Stimulated activated CD4-positive, alpha-beta T cell treated with anti-CD3 and anti-CD28 coated beads, TNF-alpha, amount 100 ng/mL, for 48 hours (primary cell): ENCODE results near the gene MYL12A.
A peak's percentile ranks its signal among the peaks of the same experiment; 100 is the strongest.
"Not testable (repeated sequence)": the region's sequence is repeated elsewhere in the genome, so short reads cannot be mapped to it uniquely, and the experiment has no call there.

Source experiments
- DNase-seq, 3 donors: peaks; one replicate each; pipeline ENCODE4 v3.0.0-alpha.2; 2020; ENCODE audit warnings: low read depth in 3 of 3

MYL12A gene

GRCh38 chr18:3255611-3256165, 8.1 kb downstream of the MYL12A start:
- DNase-seq, result no peak

- DNase-seq, result no peak
Observed at GRCh38 chr18:3256693-3257626, 9.4 kb downstream of the MYL12A start.

DNA sequence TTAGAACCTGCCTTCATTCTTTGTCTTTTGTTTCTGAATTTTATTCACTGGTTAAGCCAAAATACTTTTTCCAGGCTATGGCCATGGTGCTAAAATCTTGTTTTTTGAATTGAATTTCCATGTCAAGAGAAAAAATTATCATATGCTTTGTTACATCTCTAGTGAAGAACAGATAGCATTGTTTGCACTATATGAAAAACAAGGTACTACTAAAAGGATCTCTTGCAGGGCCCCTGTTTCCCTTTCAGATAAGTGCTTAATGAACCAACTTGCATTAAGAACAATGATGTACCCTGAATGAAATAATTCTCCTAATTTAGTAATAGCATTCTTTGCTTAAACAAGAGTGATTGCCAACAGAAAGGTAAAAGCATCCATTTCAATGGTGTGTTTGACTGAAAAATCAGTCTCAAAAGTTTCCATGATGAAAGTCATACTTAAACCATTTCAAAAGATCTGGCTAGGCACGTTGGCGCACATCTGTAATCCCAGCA, 10.1 kb downstream of the MYL12A start:
- DNase-seq, result no peak

GRCh38 chr18:3260995-3261372, 13.4 kb downstream of the MYL12A start:
- no peak for DNase-seq

GRCh38 chr18:3261373-3262233, 14.0 kb downstream of the MYL12A start, which contains the start of gene MYL12B:
TSS of gene MYL12B (plus strand) at chr18:3262133. CDS start at chr18:3272899, 10,766 bp downstream.
- DNase-seq, result peak; percentile 53 to 75 (median 62)

DNA sequence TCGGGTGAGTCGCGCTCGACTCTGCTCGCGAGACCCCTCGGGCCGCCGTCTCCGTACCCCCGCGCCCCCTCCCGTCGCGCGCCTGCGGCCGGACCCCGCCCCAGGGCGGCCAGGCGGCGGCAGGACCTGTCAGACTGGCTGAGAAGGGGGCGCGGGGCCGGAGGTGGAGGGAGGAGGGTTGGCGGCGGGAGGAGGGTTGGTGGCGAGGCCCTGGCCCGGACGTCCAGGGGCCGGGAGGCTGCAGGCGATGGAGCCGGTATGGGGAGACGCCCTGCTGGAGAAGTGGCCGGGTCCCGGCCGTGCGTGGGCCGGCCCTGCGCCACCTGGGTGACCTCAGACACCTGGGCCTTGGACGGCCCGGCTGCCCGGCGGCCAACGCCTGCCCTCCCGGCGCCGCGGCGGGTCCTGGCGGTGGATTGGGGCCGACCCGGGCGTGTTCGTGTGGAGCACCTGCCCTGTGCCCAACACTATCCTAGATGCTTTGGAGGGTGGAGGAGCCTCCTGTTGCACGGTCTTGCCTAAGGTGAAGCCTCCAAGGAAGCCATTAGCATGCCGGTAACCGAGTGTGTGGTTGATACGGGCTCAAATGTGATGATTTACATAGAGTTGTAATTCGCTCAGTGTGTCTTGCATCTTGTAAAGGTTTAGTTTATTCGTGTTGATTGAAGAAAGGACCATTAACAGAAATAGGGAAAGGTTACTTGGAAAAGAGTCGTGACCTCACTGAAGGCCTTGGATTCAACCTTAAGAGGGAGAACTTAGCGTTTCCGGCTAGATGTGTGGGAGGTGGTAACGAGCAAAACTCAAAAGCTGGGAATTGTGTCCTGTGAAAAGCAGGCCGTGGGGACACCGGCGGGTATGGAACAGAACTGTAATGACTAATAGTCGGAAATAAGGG, 14.9 kb downstream of the MYL12A start:
- no peak for DNase-seq

DNA sequence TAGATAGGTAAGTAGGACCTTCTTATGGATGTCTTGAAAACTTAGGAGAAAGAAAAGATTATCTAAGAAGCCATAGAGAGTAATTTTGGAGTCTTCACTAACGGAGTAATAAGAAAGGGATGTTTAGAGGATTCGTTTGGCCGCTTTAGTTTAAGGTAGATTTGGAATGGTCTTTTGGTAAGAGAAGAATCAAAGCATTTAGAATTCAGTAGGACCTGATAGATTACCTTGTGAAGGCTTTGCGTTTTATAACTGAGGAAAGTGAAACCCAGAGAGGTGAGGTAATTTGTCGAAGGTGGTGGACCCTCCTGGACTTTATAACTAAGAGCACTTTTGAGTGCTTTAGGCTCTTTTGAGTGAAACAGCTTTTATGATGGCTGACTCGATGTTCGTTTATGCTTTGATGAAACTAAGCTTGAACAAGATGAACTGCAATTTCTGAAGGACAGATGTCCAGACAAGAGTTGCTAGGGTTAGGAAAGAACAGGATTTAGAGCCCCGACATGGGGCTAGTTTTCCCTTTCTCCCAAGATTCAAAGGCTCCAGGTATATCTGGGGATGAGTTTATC, 15.6 kb downstream of the MYL12A start:
- DNase-seq, result no peak

GRCh38 chr18:3264362-3264761, 16.8 kb downstream of the MYL12A start:
- no peak for DNase-seq

- DNase-seq, result no peak
Observed at GRCh38 chr18:3265564-3266033, 18.0 kb downstream of the MYL12A start.

DNA sequence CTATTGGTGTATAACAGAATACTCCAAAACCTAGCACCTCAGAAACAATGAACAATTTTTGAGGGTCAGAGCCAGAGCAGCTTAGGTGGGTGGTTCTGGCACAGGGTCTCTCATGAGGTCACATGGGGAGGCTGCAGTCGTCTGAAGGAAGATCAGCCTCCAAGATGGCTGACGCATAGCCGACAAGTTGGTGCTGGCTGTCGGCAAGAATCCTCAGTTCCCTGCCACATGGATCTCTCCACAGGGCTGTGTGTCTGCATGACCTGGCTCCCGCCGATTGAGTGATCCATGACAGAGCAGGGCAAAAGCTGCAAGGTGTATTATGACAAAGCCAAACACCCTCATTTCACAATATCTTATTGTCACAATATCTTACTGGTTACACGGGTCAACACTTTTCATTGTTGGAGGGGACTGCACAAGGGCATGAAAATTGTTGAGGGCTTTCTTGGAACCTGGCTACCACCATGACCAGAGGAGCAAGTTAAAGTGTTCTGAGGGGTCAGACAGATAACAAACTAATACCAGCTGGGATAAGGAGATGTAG, 18.5 kb downstream of the MYL12A start:
- DNase-seq, result no peak

DNA sequence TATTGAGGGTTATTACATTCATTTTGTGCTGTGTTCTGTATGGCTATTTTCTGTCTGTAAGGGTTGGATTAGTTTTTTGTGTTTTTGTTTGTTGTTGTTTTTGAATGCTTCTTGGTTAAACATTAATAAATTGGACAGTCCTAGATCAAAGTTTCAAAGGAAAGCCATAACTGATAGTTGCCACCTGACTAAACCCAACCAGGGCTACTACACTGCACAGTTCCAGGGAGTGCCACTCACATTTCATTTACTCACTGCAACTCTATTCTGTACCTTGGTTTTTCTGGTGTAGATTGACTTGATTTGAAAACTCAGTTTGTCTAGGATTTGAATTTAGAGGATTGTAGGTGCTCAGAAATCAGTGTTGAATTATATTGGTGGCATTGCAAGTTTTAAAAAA, 20.7 kb downstream of the MYL12A start:
- no peak for DNase-seq

DNA sequence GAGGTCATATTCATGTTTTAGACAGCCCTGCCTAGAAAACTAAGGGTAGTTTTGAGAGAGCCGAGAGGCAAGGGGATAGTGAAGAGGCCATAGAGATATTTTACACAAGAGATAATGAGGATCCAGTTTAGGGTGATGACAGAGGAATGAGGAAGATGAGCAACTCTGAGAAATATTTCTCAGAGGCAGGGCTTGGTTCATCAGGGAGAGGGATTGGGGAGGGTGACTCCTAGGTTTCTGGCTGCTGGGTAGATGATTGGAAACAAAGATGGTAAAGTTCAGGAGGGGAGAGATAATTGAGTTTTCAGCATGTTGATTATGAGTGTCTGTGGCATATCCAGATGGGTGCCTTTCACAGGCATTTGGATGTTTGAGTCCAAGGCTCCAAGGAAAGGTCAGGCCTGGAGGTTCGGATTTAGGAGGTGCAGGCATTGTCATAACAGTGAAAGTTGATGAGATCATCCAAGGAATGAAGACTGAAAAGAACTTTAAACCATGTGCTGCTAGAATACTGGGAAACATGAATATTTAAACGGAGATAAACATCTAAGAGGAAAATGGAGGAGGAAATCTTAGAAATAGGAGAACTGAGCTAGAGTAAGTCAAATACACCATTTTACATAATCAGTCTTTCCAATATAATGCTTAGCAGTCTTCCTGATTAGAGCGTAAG, 21.8 kb downstream of the MYL12A start:
- no peak for DNase-seq

DNA sequence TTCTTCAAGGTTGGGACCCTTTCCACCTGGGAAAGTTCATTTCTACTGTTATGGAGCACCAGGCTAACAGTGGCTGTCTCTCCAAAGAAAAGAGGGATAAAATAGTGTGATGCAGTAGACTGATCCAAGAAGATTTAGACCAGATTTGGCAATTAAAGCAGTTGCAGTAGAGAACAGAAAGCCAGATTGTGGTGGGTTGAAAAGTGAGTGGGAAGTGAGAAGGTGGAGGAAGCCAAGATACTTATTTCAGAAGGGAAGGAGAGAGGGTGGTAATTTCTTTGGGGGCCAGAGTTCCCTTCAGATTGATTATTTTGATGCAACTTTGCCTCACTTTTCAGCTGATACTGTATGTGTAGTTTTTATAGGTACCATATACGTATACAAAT, 22.3 kb downstream of the MYL12A start:
- no peak for DNase-seq

GRCh38 chr18:3273042-3273441, 25.4 kb downstream of the MYL12A start:
- DNase-seq, result no peak

GRCh38 chr18:3277643-3278213, 30.1 kb downstream of the MYL12A start:
- DNase-seq, result not testable (repeated sequence)

DNA sequence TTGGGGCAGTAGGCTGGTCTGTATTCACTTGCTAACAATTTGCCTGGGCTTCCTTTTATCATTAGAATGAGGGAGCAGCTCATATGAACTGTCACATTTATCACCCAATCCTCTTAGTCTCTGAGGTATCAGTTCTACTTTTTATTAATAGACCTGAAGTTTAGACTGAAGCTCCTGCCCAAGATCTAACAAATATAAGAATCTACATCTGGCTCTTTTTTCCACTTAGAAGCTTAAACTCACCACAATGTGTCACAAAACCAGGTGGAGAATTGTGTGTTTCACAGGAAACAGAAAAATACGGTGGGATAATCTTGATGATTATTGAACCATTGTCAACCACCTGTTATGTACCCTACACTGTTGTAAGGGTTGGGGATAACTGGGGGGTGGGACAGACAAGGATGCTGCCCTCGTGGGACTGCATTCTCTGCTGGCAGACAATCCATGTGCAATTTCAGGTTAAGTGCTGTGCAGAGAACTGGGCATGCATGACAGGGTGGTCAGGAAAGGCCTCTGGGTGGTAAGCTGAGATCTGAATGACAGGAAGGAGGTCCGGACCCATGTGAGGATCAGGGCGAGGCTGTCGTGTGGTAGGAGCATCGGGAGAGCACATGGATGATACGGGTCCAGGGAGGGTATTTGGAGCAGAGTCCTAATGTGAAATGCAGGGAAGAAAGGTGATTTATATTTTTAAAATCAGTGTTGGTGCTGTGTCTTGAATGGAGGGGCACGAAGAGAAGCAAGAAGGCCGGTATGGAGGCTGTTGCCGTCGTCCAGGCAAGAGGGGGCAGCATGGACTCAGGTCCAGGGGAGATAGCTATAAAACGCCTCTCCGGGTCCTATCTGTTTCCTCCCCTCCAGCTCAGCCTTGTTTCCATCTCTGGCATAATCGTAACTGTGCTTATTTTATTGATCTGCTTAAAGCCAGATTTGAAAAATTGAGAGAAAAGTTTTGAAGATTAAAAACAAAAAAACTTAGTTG, 31.9 kb downstream of the MYL12A start:
- no peak for DNase-seq

GRCh38 chr18:3281456-3282400, 34.1 kb downstream of the MYL12A start:
- DNase-seq, result no peak
